Measurements from ENCODE around the gene PYGO2. TPM values are rescaled to one million over a fixed set of nuclear protein-coding genes. Genes with fewer than 3 reads are reported as not detected.

Gene PYGO2
- total RNA-seq, 1 experiment from 2014 or later, result 52.6 TPM

- no peak for DNase-seq
- Histone ChIP-seq H3K4me3 (ENCODE audit: insufficient read depth, low read depth, low read length) (no peak overlapping the region), H3K27me3 (ENCODE audit: control insufficient read depth, insufficient read depth, low read length) (no peaks in the 10 kb centered on the region), H3K36me3 (replicated peaks; ENCODE audit: control insufficient read depth, insufficient read depth, low read length) (no peaks in the 10 kb centered on the region)
Observed at GRCh38 chr1:154938604-154939399, 22.8 kb downstream of the PYGO2 start.

- Histone ChIP-seq H3K4me3 (ENCODE audit: insufficient read depth, low read depth, low read length) (no peak overlapping the region), H3K36me3 (replicated peaks; ENCODE audit: control insufficient read depth, insufficient read depth, low read length) (no peaks in the 10 kb centered on the region), H3K27me3 (ENCODE audit: control insufficient read depth, insufficient read depth, low read length) (no peaks in the 10 kb centered on the region)
- DNase-seq, result no peak
Observed at GRCh38 chr1:154937988-154938386, 23.6 kb downstream of the PYGO2 start.

GRCh38 chr1:154937085-154937987 lies 24.2 kb downstream of the PYGO2 start:
- DNase-seq, result peak; percentile 88
- Histone ChIP-seq H3K36me3 (replicated peaks; ENCODE audit: control insufficient read depth, insufficient read depth, low read length) (no peaks in the 10 kb centered on the region), H3K4me3 (ENCODE audit: insufficient read depth, low read depth, low read length) (peak overlapping the region; percentile 76), H3K27me3 (ENCODE audit: control insufficient read depth, insufficient read depth, low read length) (no peaks in the 10 kb centered on the region)

GRCh38 chr1:154936555-154937084 lies 25.0 kb downstream of the PYGO2 start, which contains the start of gene PMVK:
Gene PMVK (minus strand): TSS chr1:154936719. CDS start chr1:154936685, 34 bp downstream.
- DNase-seq, result peak; percentile 97
- Histone ChIP-seq H3K27me3 (ENCODE audit: control insufficient read depth, insufficient read depth, low read length) (no peaks in the 10 kb centered on the region), H3K4me3 (ENCODE audit: insufficient read depth, low read depth, low read length) (peak within 1 kb of the TSS; percentile 76), H3K36me3 (replicated peaks; ENCODE audit: control insufficient read depth, insufficient read depth, low read length) (no peaks in the 10 kb centered on the region)

- DNase-seq, result no peak
- H3K4me3 ChIP-seq (ENCODE audit: insufficient read depth, low read depth, low read length), result peak overlapping the region; percentile 76
- H3K36me3 ChIP-seq (replicated peaks; ENCODE audit: control insufficient read depth, insufficient read depth, low read length), result no peaks in the 10 kb centered on the region
- no peaks in the 10 kb centered on the region for H3K27me3 ChIP-seq (ENCODE audit: control insufficient read depth, insufficient read depth, low read length)
Observed at GRCh38 chr1:154935749-154936554, 25.6 kb downstream of the PYGO2 start.

GRCh38 chr1:154934358-154934948 lies 27.1 kb downstream of the PYGO2 start:
- no peaks in the 10 kb centered on the region for H3K36me3 ChIP-seq (replicated peaks; ENCODE audit: control insufficient read depth, insufficient read depth, low read length)
- DNase-seq, result no peak
- no peak overlapping the region for H3K4me3 ChIP-seq (ENCODE audit: insufficient read depth, low read depth, low read length)
- H3K27me3 ChIP-seq (ENCODE audit: control insufficient read depth, insufficient read depth, low read length), result no peaks in the 10 kb centered on the region

- no peak for DNase-seq
- H3K4me3 ChIP-seq (ENCODE audit: insufficient read depth, low read depth, low read length), result no peak overlapping the region
- no peaks in the 10 kb centered on the region for H3K27me3 ChIP-seq (ENCODE audit: control insufficient read depth, insufficient read depth, low read length)
Observed at GRCh38 chr1:154931940-154932487, 29.6 kb downstream of the PYGO2 start.

GRCh38 chr1:154926201-154926600 lies 35.4 kb downstream of the PYGO2 start:
- no peak for DNase-seq
- Histone ChIP-seq H3K36me3 (replicated peaks; ENCODE audit: control insufficient read depth, insufficient read depth, low read length) (peaks cover 5% of the 10 kb centered on the region), H3K4me3 (ENCODE audit: insufficient read depth, low read depth, low read length) (no peak overlapping the region), H3K27me3 (ENCODE audit: control insufficient read depth, insufficient read depth, low read length) (no peaks in the 10 kb centered on the region)

More at GRCh38 chr1:154931940-154932487, 29.6 kb downstream of the PYGO2 start:
- H3K36me3 ChIP-seq (replicated peaks; ENCODE audit: control insufficient read depth, insufficient read depth, low read length), result no peaks in the 10 kb centered on the region

GRCh38 chr1:154925335-154926170 lies 36.0 kb downstream of the PYGO2 start:
- H3K4me3 ChIP-seq (ENCODE audit: insufficient read depth, low read depth, low read length), result no peak overlapping the region
- no peaks in the 10 kb centered on the region for H3K27me3 ChIP-seq (ENCODE audit: control insufficient read depth, insufficient read depth, low read length)
- H3K36me3 ChIP-seq (replicated peaks; ENCODE audit: control insufficient read depth, insufficient read depth, low read length), result peaks cover 5% of the 10 kb centered on the region
- no peak for DNase-seq

GRCh38 chr1:154923695-154924094 lies 37.9 kb downstream of the PYGO2 start:
- DNase-seq, result no peak

GRCh38 chr1:154913273-154913672 lies 48.3 kb downstream of the PYGO2 start:
- H3K36me3 ChIP-seq (replicated peaks; ENCODE audit: control insufficient read depth, insufficient read depth, low read length), result no peaks in the 10 kb centered on the region

More at GRCh38 chr1:154923695-154924094, 37.9 kb downstream of the PYGO2 start:
- Histone ChIP-seq H3K27me3 (ENCODE audit: control insufficient read depth, insufficient read depth, low read length) (no peaks in the 10 kb centered on the region), H3K36me3 (replicated peaks; ENCODE audit: control insufficient read depth, insufficient read depth, low read length) (peaks cover 5% of the 10 kb centered on the region), H3K4me3 (ENCODE audit: insufficient read depth, low read depth, low read length) (no peak overlapping the region)

GRCh38 chr1:154912755-154913154 lies 48.8 kb downstream of the PYGO2 start:
- DNase-seq, result no peak
- Histone ChIP-seq H3K27me3 (ENCODE audit: control insufficient read depth, insufficient read depth, low read length) (no peaks in the 10 kb centered on the region), H3K36me3 (replicated peaks; ENCODE audit: control insufficient read depth, insufficient read depth, low read length) (no peaks in the 10 kb centered on the region), H3K4me3 (ENCODE audit: insufficient read depth, low read depth, low read length) (no peak overlapping the region)

More at GRCh38 chr1:154913273-154913672, 48.3 kb downstream of the PYGO2 start:
- H3K27me3 ChIP-seq (ENCODE audit: control insufficient read depth, insufficient read depth, low read length), result no peaks in the 10 kb centered on the region
- H3K4me3 ChIP-seq (ENCODE audit: insufficient read depth, low read depth, low read length), result no peak overlapping the region
- no peak for DNase-seq
